Measurements from ENCODE around the gene CA7. TPM values are rescaled to one million over a fixed set of nuclear protein-coding genes. Genes with fewer than 3 reads are reported as not detected.
"Not testable (repeated sequence)": the region's sequence is repeated elsewhere in the genome, so short reads cannot be mapped to it uniquely, and the experiment has no call there.

Gene CA7
- total RNA-seq, 1 donor from 2014 or later, result not detected

- DNase-seq, result no peak
These were observed 2.6 kb downstream of the CA7 start for GRCh38 chr16:66846831-66847230.

- DNase-seq, result no peak
These were observed 3.4 kb downstream of the CA7 start for GRCh38 chr16:66847533-66848067.

GRCh38 chr16:66848172-66848571 lies 4.0 kb downstream of the CA7 start:
- DNase-seq, result no peak

- DNase-seq, result no peak
These were observed 4.8 kb downstream of the CA7 start for GRCh38 chr16:66849021-66849420.

- no peak for DNase-seq
These were observed 5.3 kb downstream of the CA7 start for GRCh38 chr16:66849549-66849948.

- no peak for DNase-seq
These were observed 6.1 kb downstream of the CA7 start for GRCh38 chr16:66850115-66850815.

GRCh38 chr16:66851166-66851964 lies 7.2 kb downstream of the CA7 start:
- no peak for DNase-seq

- DNase-seq, result no peak
These were observed 9.3 kb downstream of the CA7 start for GRCh38 chr16:66853261-66854139.

GRCh38 chr16:66856184-66856730 lies 12.0 kb downstream of the CA7 start:
- no peak for DNase-seq

- DNase-seq, result no peak
These were observed 12.6 kb downstream of the CA7 start for GRCh38 chr16:66856801-66857200.

GRCh38 chr16:66857437-66857836 lies 13.2 kb downstream of the CA7 start:
- DNase-seq, result no peak

- peak; percentile 64 for DNase-seq
These were observed 14.7 kb downstream of the CA7 start for GRCh38 chr16:66858740-66859396.

- no peak for DNase-seq
These were observed 15.3 kb downstream of the CA7 start for GRCh38 chr16:66859397-66860068.

- no peak for DNase-seq
These were observed 17.9 kb downstream of the CA7 start for GRCh38 chr16:66862023-66862520.

GRCh38 chr16:66863707-66864106 lies 19.5 kb downstream of the CA7 start:
- no peak for DNase-seq

- no peak for DNase-seq
These were observed 25.2 kb downstream of the CA7 start for GRCh38 chr16:66869424-66869823.

GRCh38 chr16:66871363-66871762 lies 27.1 kb downstream of the CA7 start:
- DNase-seq, result not testable (repeated sequence)

- DNase-seq, result no peak
These were observed 27.6 kb downstream of the CA7 start for GRCh38 chr16:66871840-66872239.

- no peak for DNase-seq
These were observed 28.3 kb downstream of the CA7 start for GRCh38 chr16:66872559-66872942.

GRCh38 chr16:66872943-66873684 lies 28.9 kb downstream of the CA7 start:
- DNase-seq, result peak; percentile 85

Data from tongue (tissue), 2 donors.